ENCODE data around the gene COL25A1.
"Not testable (repeated sequence)": the region's sequence is repeated elsewhere in the genome, so short reads cannot be mapped to it uniquely, and the experiment has no call there.

Gene COL25A1

DNA sequence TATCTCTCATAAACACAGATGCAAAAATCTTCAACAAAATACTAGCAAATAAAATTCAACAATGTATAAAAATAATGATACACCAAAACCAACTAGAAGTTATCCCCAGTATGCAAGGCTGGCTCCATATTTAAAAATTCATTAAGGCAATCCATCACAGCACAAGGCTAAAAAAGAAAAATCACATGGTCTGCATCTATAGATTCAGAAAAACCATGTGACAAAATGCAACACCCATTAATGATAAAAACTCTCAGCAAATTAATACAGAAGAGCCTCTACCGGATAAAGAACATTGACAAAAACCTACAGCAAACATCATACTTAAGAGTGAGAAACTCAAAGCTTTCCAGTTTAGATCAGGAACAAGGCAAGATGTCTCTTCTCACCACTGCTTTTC is 182.6 kb downstream of the COL25A1 start:
- no peak for DNase-seq

DNA sequence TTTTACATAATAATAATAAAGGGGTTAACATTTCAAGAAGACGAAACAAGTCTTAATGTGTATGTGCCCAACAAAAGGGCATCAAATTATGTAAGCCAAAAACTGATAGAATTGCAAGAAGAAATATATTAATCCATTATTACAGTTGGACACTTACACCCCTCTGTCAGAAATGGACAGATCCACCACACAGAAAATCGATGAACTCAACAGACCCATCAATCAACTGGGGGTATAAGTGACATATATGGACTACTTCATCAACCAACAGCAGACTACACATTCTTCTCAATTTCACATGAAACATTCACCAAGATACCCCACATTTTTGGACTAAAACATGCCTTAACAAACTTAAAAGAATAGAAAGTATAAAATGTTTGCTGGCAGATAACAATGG is 183.8 kb downstream of the COL25A1 start:
- no peak for DNase-seq

DNA sequence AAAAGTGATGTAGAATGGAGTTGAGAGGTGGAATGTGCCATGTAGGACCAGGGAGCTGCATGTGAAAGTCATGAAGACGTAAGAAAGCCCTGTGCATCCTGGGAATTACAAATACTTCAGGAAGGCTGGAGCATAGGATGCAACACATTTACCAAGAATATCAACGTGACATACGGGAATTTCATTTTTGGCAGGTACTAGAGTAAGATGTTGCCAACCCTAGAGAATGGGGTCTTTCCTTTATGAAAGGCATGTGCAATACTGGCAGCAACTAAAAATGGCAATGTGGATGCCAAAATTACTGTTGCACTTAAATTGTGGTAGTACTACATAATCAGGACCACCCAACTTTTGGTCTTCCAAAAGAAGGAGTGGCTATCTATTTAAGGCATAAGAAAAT is 188.0 kb downstream of the COL25A1 start:
- DNase-seq: no peak

DNA sequence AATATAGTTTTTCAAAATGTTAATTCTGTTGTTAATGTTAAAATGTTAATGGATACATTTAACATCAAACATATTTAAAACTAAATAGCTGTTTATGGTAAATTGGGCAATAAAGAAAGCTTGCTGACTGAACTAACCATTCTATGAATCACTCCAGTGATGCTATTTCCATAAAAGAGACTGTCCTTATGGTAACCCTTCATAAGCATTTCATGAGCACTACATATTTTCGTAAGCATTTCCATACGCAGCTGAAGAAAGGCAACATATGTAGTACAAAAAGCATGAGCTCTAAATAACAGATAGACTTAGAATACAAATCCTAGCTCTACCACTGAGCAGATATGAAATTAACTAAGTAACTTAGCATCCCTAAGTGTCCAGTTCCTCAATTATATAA is 188.9 kb downstream of the COL25A1 start:
- no peak for DNase-seq

DNA sequence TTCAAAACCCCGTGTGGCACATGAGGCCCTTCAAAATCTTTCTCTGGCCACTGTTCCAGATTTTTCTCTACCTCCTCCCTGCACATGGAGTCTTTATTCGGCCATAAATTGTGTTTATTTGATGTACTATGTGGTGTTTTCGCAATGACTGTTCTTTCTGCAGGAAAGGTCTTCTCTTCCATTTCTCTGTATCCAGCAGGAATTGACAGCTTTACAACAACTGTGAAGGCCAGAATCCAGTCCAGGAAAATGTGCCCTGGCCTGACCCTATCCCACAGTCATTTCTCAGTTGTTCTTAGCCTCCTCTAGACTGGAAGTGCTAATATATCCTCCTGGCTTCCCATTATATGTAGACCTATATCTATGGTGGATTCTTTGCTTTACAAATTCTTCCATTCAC is 191.4 kb downstream of the COL25A1 start:
- no peak for DNase-seq

DNA sequence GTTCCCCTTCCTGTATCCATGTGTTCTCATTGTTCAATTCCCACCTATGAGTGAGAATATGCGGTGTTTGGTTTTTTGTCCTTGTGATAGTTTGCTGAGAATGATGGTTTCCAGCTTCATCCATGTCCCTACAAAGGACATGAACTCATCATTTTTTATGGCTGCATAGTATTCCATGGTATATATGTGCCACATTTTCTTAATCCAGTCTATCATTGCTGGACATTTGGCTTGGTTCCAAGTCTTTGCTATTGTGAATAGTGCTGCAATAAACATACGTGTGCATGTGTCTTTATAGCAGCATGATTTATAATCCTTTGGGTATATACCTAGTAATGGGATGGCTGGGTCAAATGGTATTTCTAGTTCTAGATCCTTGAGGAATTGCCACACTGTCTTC is 194.2 kb downstream of the COL25A1 start:
- DNase-seq: not testable (repeated sequence)

DNA sequence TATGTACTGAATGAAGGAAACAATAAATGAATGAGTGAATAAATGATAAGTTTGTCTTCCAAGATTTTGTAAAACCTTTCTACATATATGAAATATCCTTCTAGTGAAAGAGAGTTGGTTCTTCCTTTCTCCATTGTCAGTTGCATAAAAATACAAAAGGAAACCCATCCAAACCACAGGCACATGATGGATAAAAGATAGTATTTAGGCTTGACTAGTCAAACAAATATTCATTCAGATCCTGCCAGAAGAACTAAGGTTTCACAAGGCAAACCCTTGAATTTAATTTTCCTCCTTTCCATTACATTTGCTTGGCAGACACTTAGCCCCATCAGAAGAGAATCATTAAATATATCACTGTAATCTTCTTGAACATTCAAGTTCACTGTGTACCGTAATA is 208.4 kb downstream of the COL25A1 start:
- DNase-seq: no peak

DNA sequence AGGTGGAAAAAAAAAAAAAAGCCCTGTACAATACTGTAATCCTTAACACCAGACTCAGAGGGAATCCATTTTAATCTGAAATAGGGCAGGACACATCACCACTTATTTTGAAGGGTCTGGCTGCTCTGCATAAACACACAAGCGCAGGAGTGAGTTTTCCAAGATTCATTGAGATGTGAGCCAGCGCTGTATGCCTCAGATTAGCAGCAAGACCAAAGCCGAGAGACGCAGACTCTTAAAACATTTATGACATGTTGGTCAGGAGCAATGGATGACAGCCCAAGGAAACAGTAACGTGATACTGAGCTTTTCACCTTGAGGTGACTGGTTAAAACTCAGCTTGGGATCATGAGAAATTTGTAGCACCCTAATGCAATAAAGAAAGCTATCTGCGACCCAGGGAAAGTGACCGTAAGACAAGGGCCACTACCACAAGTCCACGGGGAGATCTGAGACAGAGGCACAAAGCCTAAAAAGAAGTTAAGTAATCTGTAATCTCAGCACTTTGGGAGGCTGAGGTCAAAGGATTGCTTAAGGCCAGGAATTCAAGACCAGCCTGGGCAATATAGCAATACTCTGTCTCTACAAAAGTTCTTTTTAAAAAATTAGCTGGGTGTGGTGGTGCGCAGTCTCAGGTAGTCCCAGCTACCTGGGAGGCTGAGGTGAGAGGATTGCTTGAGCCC is 210.6 kb downstream of the COL25A1 start:
- DNase-seq: no peak

DNA sequence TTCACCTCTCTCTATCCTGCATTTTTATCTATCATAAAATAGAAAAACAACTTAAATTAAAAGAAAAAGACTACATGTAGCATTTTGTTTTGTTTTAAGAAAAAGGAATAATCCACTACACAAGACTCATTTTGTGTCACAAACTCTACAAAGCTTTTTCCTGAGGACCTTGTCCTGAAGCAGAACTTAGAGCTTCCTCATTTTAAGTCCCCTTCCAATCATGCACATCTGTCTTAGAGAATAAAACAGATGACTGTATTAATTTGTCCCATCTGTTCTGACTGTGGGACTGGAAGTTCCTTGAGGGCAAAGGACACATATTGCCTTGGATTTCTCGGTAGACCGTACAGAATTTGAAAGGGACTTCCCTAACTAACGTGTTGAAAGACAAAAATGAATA is 218.5 kb downstream of the COL25A1 start:
- peak; percentile 59 for DNase-seq

DNA sequence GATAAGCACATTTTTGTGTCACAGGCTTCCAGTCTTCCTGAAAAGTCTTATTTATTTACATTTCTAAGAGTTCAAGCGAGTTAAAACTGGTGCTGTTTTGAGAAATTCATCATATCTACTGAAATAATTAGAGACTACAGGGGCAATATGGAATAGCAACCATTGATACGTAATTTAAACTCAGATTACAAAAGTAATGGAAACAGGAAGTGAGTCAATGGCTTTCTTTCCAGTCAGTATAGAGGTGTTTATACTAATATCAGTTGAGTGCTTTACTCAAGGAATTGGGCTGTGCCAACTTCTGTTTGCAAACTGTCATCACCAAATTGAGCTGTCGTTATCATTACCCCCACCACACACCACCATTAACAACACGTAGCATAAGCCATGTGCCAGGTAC is 222.7 kb downstream of the COL25A1 start:
- DNase-seq: peak; percentile 53

DNA sequence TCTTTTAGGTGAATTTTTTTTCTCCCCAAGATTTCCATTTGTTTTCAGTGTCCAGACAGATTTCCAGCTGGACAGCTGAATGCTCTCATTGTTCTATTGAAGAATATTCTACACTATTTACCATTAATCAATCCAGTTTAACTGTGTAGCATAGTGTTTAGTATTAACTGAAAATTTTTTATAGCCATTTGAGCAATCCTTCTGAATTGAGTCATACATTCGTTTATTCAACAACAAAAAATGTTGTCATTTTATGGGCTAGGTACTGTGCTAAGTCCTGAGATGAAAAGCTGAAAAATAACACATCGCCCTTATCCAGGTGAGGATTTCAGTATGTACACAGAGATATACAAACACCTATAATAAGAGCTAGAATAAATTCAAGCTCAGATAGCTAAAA is 223.3 kb downstream of the COL25A1 start:
- no peak for DNase-seq

DNA sequence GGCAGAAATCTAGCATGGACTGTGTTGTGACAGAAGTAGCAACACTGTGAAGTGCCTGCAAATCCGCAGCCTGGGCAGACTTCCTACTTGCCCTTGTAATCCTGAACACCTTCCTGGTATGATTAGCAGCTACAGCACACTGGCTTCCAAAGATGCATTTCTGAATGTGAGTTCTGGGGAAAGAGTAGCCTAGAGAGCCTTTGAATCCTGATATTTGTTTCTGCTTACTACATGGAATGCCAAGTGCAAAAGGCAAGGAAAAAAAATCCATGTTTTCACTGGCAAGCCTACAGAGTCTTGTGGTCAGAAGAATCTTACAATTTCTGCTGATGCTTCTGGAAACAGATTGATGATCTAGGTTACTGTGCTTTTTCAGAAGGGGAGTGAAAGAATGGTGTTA is 223.7 kb downstream of the COL25A1 start:
- DNase-seq: no peak

DNA sequence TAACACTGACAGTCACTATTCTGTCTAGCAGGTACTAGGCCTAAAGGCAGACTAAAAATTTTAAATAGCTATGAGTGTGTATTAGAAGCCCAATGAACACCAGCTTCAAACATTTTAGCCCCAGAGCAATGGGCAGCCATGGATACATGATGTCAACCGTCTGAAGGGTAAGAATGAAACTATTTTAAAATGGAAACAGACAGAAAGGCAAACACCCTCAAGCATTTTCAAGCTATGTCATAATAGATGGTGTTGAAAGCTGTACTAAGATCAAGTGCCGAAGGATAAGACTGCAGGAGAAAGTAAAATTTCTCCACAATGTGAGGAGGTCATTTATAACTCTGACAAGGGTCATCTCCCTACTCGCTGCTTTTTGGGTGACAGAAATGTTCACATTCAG is 225.0 kb downstream of the COL25A1 start:
- DNase-seq: no peak

DNA sequence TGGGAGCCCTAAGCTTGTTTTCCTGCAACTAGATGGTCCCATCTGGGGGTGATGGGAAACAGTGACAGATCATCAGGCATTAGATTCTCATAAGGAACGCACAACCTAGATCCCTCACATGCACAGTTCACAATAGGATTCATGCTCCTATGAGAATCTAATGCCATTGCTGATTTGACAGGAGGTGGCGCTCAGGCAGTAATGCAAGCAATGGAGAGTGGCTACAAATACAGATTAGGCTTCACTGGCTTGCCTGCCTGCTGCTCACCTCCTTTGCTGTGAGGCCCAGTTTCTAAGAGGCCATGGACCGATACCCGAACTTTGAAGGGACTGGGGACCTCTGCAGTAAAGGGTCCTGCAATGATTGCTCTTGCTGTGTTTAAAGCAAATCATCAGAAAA is 225.7 kb downstream of the COL25A1 start:
- not testable (repeated sequence) for DNase-seq

DNA sequence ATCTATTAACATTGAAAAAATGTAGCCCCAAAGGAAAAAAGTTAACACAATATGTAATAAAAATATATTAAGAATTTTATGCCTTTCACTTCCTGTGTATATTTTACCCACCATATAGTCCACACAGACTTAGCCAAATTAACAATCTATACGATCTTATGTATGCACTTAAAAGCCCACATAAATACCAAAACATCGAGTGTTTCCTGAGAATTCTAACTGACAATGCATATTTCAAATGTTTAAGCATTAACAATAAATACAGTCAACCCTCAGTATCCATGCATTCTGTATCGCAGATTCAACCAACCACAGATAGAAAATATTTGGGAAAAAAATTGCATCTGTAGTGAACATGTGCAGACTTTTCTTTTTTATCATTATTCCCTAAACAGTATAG is 226.8 kb downstream of the COL25A1 start:
- no peak for DNase-seq

DNA sequence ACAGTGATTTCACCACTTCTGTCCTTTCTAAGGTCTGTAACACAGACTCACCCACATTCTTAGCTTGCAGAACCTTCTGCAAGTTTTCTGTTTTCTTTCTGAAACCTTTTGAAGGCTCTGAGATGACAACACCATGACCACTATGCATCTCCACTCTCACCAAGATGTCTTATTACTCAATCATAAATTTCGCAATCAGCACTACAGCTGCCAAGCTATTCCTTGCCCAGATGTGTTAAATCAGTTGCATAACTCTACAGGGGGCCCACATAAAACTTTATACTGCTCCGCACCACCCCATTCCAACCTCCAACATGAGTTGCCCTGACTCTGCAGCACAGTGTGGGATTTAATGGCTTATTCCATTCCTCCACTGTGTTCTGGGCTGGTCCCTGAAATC is 229.9 kb downstream of the COL25A1 start:
- peak; percentile 97 for DNase-seq

DNA sequence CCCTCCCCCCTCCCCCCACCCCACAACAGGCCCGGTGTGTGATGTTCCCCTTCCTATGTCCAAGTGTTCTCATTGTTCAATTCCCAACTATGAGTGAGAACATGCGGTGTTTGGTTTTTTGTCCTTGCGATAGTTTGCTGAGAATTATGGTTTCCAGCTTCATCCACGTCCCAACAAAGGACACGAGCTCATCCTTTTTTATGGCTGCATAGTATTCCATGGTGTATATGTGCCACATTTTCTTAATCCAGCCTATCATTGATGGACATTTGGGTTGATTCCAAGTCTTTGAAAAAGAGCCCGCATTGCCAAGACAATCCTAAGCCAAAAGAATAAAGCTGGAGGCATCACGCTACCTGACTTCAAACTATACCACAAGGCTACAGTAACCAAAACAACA is 231.8 kb downstream of the COL25A1 start:
- not testable (repeated sequence) for DNase-seq

DNA sequence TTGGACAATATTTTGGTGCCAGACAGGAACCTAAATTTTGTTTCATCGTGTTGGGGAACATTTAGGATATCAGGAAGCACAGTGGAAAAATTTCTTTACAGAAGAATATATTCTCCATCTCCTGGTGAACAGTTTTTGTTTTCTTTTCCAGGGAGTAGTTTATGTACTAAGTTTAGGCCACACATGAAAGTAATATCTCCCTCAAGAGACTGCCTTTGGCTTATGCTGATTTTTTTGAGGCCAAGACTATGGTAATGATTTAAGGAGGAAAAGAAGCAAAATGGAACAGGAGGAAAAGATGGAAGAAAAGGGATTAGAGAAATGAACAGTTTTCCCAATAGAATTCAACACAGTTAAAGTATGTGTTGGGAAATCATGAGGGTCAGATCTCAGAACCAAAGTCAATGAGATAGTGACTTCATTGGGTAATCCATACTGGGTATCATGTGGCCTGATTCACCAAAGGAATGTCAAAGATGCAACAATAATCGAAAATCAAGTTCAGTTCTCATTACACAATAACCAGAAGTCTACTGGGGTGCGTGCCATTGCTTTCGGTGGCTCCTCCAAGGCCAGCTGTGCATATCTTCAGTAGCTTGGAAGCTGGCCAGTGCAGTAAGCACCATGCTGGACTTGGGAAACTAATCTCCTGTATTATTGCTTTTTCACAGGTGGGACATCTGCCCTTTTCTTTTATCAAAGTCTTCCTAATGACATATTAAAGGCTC is 234.8 kb downstream of the COL25A1 start:
- no peak for DNase-seq

DNA sequence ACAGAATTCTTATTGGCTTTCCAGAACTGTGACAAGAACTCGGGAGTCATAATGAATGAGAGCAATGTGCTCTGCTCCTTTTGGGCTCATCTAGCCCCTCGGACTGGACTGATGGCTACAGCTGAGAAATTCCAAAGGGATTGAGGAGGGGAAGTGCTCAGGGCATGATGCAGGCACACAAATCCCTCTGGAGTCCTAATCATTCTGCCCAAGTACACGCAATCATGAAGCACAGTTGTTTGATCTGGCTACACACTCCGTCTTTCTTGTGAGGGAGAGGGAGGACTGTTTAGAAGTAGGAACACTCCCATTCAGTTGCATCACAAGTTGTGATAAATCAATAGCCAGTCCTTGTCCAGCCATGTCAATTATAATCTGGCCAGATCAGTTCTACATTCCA is 237.5 kb downstream of the COL25A1 start:
- no peak for DNase-seq

DNA sequence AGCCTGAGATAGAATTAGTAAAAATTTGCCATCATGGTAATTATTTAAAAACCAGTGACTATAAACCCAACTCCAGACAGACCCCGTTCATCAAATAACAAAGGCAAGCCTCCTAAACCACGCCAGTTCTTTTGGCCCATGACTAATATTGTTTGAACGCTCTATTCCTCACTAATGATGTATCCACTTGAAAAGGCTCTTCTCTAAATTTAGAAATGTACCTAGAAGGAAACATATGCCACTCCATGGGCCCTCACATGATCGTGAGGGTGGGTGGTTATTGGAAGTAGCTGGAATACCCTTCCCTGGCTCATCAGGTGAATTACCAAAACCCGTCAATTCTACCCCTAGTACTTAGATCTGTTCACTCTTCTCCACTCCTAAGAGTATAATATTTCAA is 249.2 kb downstream of the COL25A1 start:
- DNase-seq: no peak

DNA sequence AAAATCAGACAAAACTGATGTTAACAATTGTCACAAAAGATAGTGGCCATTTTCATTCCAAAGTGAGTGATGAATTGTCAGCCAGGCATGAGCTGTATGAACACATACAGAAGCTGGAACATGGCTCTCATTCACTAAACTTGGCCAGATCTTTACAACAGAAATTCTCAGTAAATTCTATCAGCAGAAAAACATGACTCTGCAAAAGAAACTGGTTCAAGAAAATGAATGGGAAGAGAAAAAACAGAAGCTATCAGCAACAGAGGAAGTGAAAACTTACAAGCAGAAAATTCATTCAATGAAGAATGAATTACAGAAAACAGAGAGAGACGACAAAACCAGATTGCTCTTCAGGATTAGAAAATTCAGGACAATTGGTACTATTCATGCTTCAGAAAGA is 249.6 kb downstream of the COL25A1 start:
- peak; percentile 68 for DNase-seq

DNA sequence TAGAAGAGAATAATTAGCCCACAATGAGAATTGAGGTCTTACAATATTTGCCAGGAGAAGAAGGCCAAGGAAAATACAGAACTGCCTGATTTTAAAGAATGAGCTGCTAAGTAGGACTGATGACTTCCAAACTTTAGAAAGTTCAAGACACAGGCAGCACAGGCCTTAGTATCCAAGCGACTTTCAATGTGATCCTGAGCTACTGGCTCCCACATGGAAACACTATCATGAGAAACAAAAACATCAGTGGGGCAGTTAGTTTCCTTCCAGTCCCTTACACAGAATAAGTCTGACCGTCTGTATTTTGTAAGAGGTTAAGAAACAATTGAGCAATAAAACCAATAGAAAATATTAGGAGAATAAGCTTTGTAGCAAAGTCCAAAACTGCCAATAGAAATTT is 251.4 kb downstream of the COL25A1 start:
- no peak for DNase-seq

DNA sequence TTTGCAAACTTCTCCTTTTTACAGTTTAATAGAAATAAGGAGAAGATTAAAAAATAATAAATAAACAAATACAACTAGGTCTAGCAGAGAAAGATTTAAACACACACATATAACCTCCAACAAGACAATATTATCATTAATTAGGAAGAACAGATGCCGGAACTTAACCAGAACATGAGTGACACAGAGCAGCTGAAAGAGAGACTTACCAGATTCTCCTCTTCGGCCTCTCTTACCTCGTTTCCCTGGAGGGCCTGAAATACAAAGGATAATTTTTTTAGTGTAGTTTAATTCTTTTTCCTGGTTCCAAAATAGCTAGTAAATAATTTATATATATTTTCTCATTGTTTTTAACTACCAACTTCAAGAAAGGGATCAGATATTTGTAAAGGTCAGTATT is 252.5 kb downstream of the COL25A1 start:
- no peak for DNase-seq

DNA sequence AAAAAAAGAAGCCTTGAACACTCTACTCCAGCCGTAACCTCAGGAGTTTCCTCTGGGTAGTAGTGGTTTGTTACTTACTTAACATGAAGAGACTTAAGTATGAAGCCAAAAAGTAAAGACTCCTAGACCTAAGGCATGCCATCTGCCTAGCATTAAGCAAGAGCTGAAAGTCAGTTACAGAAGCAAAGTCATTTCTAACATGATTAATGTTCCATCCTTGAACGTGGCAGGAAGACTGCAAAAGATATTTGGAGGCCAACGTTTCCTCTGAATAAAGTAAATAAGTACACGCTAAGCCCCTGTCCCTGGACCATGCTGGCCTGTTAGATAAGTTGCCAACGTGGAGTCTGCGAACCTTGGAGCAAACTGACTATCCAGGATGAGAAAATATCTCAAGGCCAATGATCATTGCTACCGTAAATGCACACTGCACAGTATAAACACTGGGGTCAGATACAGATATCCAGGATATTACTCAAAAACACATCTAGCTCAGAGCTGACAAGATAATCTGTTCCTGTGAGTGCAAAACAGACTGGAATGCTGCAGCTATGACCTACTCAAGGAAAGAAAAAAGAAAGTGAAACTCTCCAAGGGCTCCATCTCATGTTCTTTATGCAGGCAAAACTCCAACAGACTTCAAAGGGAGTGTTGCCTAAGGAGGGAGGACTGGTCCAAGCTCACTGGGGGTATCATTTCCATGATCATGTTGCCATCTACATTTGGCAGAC is 255.8 kb downstream of the COL25A1 start:
- DNase-seq: peak; percentile 98

Data from MV-4-11 (cell line).